ENCODE data around the gene SRSF8.

The SRSF8 gene

DNA sequence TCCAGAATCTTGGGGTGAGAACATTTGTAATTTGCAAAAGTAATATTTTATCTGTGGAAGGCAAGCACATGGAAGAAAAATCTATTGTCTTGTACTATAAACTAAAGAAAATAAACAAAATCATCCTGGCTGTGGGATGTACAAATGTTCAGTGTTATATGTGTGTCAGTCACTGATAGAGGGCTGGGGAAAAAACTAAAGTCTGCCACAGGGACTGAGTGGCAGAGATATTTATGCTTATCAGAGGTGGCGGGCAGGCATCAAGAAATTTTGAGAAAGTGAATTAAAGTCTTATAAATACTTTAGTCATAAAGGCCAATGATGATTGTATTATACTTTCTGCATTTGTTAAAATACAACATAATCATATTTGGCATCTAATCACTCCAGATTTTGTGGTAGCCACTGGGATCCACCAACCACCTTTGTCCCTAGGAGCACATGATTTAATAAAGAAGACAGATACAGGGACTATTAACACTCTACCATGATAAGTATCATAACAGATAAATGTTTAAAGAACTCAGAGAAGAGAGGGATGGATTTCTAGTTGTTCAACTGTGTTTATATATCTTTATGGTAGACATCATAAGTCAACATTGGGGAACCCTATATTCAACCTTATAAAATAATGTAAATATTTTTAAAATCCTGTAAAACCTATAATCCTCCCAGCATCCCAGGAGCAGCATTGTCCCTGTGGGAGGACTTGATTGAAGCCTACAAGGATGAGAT is 20.3 kb downstream of the SRSF8 start:
- TF ChIP-seq, protein P1, sequence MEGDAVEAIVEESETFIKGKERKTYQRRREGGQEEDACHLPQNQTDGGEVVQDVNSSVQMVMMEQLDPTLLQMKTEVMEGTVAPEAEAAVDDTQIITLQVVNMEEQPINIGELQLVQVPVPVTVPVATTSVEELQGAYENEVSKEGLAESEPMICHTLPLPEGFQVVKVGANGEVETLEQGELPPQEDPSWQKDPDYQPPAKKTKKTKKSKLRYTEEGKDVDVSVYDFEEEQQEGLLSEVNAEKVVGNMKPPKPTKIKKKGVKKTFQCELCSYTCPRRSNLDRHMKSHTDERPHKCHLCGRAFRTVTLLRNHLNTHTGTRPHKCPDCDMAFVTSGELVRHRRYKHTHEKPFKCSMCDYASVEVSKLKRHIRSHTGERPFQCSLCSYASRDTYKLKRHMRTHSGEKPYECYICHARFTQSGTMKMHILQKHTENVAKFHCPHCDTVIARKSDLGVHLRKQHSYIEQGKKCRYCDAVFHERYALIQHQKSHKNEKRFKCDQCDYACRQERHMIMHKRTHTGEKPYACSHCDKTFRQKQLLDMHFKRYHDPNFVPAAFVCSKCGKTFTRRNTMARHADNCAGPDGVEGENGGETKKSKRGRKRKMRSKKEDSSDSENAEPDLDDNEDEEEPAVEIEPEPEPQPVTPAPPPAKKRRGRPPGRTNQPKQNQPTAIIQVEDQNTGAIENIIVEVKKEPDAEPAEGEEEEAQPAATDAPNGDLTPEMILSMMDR (IDR thresholded peaks at IDR 0.05; ENCODE audit: low read depth, low read length, missing control alignments), result no peak
- DNase-seq (ENCODE audit: extremely low read depth, low read depth), result no peak
- no peak overlapping the region for H3K4me3 ChIP-seq (replicated peaks; ENCODE audit: low read depth, low read length)

DNA sequence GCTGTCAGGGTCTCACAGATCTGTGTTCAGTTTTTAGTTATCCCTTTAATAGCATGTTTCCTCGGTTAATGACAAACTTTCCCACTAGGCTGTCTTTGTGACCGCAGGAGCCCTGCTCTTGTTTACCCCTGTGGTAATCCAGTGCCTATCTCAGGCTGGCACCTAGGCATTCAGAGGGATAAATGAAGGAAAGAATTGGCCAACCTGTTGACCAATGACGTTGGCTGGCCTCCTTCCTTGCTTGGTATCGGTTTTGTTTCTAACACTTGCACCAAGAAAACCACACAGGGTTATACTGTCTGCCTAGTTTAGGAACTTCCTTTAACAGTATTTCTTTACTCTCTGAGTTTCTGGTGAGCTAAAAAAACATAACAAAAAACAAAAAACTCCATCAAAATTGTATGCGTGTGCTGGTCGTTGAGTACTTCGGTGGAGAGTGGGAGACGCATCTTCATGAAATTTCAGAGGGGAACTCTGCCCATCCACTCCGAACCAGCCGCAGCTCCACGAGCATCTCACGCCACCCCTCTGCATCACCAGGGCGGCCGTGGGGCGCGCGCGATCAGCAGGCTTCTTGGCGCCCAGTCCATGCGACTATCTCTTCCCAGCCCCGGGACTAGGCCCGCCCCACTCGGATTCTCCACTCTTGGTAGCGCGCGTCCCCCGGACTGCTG is 22.4 kb downstream of the SRSF8 start:
- TF ChIP-seq, protein P1 (IDR thresholded peaks at IDR 0.05; ENCODE audit: low read depth, low read length, missing control alignments), result no peak
- H3K4me3 ChIP-seq (replicated peaks; ENCODE audit: low read depth, low read length), result peak overlapping the region; percentile 71
- DNase-seq (ENCODE audit: extremely low read depth, low read depth), result no peak

DNA sequence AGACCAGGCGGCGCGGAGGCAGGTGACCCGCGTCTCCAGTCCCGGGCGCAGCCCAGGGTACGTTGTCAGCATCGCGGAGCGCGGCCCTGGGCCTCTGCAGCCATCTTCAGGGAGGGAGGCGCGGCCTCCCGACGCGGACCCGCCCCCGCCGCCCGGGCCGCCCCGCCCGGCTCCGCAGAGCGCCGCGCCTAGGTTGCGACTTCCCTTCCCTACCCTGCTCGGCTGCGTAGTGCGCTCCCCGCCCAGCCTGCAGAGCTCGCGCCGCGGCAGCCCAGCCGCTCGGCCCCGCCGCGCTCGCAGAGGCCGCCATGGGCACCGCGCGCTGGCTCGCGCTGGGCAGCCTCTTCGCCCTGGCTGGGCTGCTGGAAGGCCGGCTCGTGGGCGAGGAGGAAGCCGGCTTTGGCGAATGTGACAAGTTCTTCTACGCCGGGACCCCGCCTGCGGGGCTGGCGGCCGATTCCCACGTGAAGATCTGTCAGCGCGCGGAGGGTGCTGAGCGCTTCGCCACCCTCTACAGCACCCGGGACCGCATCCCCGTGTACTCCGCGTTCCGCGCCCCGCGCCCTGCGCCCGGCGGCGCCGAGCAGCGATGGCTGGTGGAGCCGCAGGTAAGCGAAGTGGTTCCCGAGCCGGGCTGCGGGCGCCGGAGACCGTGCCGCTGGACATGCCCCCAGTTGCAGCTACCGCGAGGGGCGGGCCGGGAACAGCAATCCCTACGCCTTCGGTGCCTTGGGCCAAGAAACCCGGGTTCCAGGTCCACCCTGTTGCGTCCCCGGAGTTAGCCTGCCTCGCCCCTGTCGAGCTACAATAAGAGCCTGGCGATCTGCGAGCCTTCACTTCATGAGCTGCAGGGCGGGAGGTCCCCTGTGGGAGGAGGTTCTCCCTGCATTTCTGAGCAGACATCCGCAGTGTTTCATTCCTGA is 23.2 kb downstream of the SRSF8 start, which contains the start of gene ENDOD1:
TSS of gene ENDOD1 (plus strand) at position 227 of the 923 bp plus-strand sequence. CDS start at position 309, 82 bp downstream.
- H3K4me3 ChIP-seq (replicated peaks; ENCODE audit: low read depth, low read length), result peak within 1 kb of the TSS; percentile 71
- TF ChIP-seq, protein P1 (IDR thresholded peaks at IDR 0.05; ENCODE audit: low read depth, low read length, missing control alignments), result no peak
- DNase-seq (ENCODE audit: extremely low read depth, low read depth), result no peak

DNA sequence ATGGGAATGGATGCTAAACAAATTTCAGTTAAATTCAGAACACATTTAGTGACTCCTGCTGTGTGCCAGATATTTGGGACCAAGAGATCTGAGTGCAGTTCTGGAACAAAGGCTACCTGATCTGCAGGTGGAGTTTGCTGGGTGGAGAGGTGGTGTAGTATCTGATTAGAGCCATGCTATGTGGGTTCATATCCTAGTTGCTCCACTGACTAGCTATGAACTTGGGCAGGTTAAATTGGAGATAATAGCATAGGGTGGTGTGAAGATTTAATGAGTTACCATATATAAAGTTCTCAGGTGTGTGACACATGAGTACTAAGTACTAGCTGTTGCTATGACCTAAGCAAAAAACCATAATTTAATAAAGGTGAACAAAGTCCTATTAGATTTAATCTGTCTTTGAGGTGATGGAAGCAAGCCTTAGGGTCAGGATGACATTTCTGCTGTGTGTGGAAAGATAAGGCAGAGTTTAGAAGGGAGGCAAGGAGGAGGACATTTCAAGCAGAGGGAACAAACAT is 25.0 kb downstream of the SRSF8 start:
- TF ChIP-seq, protein P1 (IDR thresholded peaks at IDR 0.05; ENCODE audit: low read depth, low read length, missing control alignments), result no peak
- no peak overlapping the region for H3K4me3 ChIP-seq (replicated peaks; ENCODE audit: low read depth, low read length)
- DNase-seq (ENCODE audit: extremely low read depth, low read depth), result no peak

DNA sequence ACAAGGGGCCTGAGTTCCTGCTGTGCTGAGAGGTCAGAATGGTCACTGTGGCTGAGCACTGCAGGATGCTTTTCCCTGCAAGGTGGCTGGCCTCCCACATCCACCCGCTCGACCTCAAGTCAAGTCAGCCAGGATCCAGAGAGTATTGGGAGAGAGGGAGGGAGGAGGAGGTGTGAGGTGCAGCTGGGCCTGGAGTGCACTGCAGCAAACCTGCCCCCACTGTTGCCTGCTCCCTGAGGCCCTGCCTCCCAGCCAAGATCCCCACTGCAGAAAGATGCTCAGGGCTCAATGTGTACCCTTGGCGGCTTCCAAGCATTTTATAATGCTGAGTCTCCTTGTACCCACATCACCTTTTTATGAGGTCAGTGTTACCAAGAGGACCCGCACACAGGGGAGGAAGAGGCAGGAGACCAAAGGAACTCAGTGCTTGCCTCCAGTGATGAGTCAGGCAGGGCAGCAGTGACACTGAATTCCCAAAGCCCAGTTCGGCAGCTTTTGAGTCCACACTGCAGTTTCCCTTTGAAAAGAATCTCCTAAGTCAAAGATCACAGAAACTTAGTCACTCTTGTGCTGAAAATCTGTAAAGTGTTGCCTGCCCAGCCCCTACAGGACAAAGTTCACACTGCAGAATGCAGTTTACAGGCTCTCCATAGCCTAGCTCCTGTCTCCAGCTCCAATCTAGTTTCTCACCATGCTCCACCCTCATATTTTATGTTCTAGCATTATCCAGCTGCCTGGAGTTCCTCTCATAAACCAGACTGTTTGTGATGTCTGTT is 26.0 kb downstream of the SRSF8 start:
- TF ChIP-seq, protein P1 (IDR thresholded peaks at IDR 0.05; ENCODE audit: low read depth, low read length, missing control alignments), result peak; percentile 54
- no peak overlapping the region for H3K4me3 ChIP-seq (replicated peaks; ENCODE audit: low read depth, low read length)
- DNase-seq (ENCODE audit: extremely low read depth, low read depth), result no peak

DNA sequence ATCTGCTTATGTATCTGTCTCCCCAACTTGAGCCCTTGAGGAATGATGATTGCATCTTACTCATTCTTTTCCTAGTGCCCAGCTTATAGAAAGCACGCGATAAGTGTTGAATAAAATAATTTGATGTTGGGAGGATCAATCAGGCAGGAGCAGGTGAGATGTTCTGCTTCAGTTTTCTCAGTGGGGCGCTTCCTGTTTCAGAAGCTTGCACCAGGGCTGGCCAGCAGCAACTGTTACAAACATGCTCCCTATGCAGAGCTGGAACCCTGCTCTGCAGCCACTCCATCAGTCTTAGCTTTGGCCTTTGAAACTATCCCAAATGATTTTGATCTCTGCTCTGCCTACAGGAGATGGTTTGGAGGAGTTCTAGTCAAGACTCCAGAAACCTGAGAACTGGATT is 26.8 kb downstream of the SRSF8 start:
- TF ChIP-seq, protein P1 (IDR thresholded peaks at IDR 0.05; ENCODE audit: low read depth, low read length, missing control alignments), result no peak
- no peak overlapping the region for H3K4me3 ChIP-seq (replicated peaks; ENCODE audit: low read depth, low read length)
- DNase-seq (ENCODE audit: extremely low read depth, low read depth), result no peak

Measured in HFF-Myc (cell line).